Measurements from ENCODE around the gene DDR2.

DNA sequence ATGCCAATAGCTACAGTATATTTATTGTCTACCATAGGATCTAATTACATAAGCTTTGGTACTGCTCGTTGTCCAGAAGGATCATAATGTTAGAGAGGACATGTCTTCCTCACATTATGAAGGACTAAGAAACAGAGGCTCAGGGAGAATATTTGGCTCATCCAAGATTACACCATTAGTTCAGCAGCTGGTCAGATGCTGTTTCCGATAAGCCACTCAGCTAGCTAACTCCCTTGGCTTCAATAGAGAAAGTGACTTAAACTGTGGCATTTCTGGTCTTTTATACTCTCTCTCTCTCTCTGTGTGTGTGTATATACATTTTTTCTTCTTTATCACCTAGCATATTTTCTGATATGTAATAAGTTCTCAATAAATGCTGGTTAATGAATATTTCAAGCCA, 70.4 kb downstream of the DDR2 start:
- TF ChIP-seq, protein P1, sequence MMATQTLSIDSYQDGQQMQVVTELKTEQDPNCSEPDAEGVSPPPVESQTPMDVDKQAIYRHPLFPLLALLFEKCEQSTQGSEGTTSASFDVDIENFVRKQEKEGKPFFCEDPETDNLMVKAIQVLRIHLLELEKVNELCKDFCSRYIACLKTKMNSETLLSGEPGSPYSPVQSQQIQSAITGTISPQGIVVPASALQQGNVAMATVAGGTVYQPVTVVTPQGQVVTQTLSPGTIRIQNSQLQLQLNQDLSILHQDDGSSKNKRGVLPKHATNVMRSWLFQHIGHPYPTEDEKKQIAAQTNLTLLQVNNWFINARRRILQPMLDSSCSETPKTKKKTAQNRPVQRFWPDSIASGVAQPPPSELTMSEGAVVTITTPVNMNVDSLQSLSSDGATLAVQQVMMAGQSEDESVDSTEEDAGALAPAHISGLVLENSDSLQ (IDR thresholded peaks at IDR 0.05) = no peak
- no peak for TF ChIP-seq FOXA1 (IDR thresholded peaks at IDR 0.05)
- TF ChIP-seq SP1 (IDR thresholded peaks at IDR 0.05) = no peak
- TF ChIP-seq ELF4 (IDR thresholded peaks at IDR 0.05) = no peak
- TF ChIP-seq CTBP1 (IDR thresholded peaks at IDR 0.05; ENCODE audit: borderline replicate concordance) = no peak
- TF ChIP-seq SUZ12 (IDR thresholded peaks at IDR 0.05) = no peak
- no peak for TF ChIP-seq NFRKB (IDR thresholded peaks at IDR 0.05)
- no peak for TF ChIP-seq FOXM1 (IDR thresholded peaks at IDR 0.05; ENCODE audit: borderline replicate concordance)
- TF ChIP-seq TARDBP (IDR thresholded peaks at IDR 0.05) = no peak
- TF ChIP-seq BHLHE40 (IDR thresholded peaks at IDR 0.05; ENCODE audit: borderline replicate concordance) = no peak
- no peak for TF ChIP-seq L3MBTL2 (conservative IDR thresholded peaks at IDR 0.05)
- no peak for TF ChIP-seq FOXK2 (IDR thresholded peaks at IDR 0.05)
- no peak for TF ChIP-seq ZNF384 (IDR thresholded peaks at IDR 0.05)
- TF ChIP-seq LEF1 (IDR thresholded peaks at IDR 0.05; ENCODE audit: borderline replicate concordance) = no peak

Data from HEK293T (cell line).